ENCODE measurements around the gene TOX2. TPM values are rescaled to one million over a fixed set of nuclear protein-coding genes. Genes with fewer than 3 reads are reported as not detected.

Gene TOX2
- total and polyA plus RNA-seq, 2 of the 8 experiments (the other 6 are each of a cell fraction or from before 2014, with no cell fraction given), result 1.8 to 3.4 TPM

DNA sequence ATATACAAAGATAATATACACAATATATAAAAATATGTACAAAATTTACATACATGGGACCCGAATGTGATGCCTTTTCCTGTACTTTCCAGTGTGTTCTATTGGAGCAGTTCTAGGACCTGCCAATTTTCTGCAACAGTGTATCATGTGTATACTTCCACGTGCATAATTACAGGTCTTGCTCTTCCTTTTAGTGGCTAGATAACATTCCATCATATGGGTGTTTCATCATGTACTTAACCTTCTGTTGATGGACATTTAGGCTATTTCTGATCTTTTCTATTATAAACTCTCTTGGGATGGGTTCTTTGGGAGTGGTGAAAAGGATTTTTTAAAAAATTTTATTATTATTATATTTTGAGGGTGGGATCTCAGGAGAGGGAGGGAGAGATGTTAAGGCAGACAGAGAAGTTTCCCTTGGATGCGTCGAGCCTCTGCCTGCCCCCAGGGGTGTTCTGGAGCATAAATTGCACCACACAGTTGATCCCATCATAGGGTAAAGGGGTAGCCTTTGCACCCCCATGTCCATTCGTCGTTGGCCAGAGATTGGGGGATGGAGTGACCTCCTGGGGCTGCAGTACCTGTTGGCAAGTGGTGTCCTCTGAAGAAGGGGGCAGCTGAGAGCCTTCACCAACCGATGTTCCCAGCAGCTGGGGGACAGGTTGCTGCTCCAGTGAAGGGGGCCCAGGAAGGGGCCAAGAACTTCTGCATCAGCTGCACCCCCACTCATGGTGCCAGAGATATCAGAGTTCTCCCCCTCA, 110.3 kb downstream of the TOX2 start (continued):
- TF ChIP-seq, protein P1, sequence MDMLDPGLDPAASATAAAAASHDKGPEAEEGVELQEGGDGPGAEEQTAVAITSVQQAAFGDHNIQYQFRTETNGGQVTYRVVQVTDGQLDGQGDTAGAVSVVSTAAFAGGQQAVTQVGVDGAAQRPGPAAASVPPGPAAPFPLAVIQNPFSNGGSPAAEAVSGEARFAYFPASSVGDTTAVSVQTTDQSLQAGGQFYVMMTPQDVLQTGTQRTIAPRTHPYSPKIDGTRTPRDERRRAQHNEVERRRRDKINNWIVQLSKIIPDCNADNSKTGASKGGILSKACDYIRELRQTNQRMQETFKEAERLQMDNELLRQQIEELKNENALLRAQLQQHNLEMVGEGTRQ (IDR thresholded peaks at IDR 0.05; ENCODE audit: low read length), result no peak
- no peak for TF ChIP-seq TAF1 (IDR thresholded peaks at IDR 0.05; ENCODE audit: low read depth, low read length)
- no peak for TF ChIP-seq SRF (IDR thresholded peaks at IDR 0.05; ENCODE audit: low read depth, low read length)
- TF ChIP-seq, protein P2, sequence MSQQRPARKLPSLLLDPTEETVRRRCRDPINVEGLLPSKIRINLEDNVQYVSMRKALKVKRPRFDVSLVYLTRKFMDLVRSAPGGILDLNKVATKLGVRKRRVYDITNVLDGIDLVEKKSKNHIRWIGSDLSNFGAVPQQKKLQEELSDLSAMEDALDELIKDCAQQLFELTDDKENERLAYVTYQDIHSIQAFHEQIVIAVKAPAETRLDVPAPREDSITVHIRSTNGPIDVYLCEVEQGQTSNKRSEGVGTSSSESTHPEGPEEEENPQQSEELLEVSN (IDR thresholded peaks at IDR 0.05), result no peak
- TF ChIP-seq CBX5 (IDR thresholded peaks at IDR 0.05; ENCODE audit: low read depth, low read length), result no peak
- no peak for TF ChIP-seq SIN3A (conservative IDR thresholded peaks at IDR 0.05 in 1 of 2, IDR thresholded peaks at IDR 0.05 in 1 of 2; ENCODE audit: low read depth in 1 of 2, low read length in 2 of 2)
- TF ChIP-seq, protein P3, sequence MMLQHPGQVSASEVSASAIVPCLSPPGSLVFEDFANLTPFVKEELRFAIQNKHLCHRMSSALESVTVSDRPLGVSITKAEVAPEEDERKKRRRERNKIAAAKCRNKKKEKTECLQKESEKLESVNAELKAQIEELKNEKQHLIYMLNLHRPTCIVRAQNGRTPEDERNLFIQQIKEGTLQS (IDR thresholded peaks at IDR 0.05; ENCODE audit: insufficient read depth, low read depth, low read length), result no peak

Measured in H1 (cell line).